Activated CD4-positive, alpha-beta T cell treated with anti-CD3 and anti-CD28 coated beads for 4 hours (primary cell): ENCODE results near the gene FAM8A1.

ENCODE experiments used
- DNase-seq, 2 donors: peaks; one replicate each; pipeline ENCODE4 v3.0.0-alpha.2; 2020

Gene FAM8A1

DNA sequence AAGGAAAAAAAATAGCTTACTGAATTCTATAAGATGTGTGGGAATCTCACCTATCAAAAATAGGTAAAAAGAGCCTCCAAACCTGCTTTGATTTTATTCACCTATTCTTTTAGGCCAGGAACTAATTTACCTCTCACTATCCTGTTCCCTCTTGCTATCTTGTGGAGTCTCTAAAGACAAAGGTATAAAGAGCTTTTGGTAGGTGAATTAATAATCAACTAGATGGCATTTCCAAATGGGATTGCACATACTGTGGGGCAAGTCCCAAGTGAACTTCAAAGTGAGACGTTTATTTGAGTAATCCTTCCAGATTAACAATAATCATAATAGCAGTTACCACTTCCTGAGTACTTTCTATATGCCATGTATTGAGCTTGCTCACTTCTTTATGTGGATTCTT lies 2.8 kb downstream of the FAM8A1 start:
- no peak for DNase-seq

DNA sequence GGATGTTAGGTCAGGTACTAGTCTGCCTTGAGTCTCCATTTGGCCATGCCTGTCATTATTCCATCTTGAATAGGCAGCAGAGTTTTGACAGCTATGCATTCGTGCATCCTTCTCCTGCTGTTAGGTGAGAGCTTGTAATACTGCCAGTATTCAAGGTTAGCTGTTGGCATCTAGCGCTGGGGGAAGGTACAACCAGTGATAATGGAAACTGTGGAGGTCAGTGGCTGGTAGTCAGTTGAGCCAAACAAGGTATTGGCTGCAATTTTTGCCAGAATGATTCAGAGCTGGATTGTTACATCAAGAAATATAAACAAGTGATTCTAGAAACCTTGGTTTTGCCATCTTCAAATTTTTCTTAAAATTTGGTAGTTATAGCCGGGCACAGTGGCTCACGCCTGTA lies 6.5 kb downstream of the FAM8A1 start:
- DNase-seq = no peak

DNA sequence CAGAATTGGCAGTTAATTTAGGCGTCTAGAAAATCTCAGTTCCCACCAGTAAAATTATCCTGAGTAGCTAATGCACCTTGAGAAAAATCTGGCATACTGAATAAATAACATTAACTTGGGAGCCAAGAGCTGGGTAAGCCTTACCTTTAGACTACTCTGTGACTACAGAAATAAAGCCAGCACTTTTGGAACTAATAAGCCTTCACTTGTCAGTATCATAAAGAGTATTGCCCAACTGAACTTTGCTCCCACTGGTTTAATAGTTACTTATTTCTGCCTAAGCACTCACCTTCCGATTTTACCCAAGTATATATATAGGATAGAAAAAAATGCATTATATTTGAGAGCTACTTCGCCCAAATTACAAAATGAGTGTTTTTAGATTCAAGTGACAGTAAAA lies 10.7 kb downstream of the FAM8A1 start:
- DNase-seq = no peak

DNA sequence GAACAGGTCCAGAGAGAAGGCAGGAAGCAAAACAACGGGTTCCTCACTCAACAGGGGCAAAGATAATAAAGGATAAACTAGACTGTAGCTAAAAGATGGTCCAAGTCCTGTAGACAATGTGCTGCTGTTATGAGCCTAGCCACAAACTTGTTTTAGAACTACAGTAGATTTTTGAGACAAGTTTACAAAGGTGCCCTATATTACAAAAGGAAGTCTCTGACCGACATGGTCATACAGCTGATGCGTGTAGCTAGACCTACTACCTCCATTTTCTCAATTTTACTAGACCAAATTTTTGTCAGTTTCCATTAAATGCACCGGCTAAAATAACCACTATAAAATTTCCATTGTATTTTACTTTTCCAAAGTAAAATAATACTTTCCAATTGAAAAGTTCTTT lies 11.9 kb downstream of the FAM8A1 start:
- no peak for DNase-seq

DNA sequence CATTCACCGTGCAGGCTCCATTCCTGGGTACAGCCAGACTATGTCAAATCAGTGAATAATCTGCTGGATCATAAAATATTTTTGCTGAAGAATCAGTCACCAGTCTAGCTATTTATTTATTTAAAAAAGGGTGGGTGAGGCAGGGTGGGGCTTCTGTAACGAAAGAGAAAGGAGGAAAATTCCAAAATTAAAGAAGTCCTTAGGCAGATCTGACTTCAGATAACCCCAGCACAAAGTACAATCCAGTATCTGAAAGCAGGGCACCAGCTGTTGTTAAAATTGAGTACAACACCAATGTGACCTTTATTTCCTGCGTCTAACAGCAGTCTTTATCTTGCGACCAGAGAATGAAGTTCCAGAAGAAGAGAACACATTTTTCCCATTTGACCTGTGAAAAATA lies 15.7 kb downstream of the FAM8A1 start:
- DNase-seq = no peak

DNA sequence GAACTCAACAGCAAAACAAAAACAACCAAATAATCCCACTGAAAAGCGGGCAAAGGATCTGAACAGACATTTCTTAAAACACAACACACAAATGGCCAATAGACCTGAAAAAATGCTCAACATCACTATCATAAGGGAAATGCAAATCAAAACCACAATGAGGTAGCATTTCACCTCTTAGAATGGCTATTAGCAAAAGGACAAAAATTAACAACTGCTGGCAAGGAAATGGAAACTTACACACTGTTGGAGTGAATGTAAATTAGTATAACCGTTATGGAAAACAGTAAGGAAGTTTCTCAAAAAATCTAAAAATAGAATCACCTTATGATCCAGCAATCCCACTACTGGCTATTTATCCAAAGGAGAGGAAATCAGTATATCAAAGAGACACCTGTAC lies 20.9 kb downstream of the FAM8A1 start:
- no peak for DNase-seq

DNA sequence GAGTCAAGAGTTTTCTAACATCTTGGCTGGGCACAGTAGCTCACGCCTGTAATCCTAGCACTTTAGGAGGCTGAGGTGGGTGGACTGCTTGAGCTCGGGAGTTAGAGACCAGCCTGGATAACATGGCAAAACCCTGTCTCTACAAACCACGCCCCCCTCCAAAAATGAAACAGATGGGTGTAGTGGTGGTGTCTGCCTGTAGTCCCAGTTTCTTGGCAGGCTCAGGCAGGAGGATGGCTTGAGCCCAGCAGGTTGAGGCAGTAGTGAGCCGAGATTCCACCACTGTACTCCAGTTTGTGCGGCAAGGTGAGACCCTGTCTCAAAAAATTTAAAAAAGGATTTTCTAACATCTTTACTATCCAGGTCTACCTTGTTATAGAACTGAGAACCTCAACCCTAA lies 22.0 kb downstream of the FAM8A1 start:
- DNase-seq = no peak

DNA sequence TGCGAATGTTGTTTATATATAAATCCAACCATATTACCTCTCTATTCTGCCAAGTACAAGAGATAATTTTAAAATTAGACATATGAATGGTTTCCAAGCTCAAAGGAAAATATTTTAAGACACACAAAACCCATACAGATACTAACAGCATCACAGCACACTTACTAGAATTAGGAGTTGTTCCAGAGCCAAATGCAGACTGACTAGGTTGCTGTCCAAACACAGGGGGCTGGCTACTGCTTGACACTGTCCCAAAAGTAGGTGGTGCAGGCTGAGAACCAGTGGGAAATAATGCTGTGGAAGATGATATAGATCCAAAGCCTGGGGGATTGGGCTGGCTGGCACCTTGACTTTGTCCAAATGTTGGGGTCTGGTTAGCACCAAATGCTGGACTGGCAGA lies 24.3 kb downstream of the FAM8A1 start:
- DNase-seq = no peak

DNA sequence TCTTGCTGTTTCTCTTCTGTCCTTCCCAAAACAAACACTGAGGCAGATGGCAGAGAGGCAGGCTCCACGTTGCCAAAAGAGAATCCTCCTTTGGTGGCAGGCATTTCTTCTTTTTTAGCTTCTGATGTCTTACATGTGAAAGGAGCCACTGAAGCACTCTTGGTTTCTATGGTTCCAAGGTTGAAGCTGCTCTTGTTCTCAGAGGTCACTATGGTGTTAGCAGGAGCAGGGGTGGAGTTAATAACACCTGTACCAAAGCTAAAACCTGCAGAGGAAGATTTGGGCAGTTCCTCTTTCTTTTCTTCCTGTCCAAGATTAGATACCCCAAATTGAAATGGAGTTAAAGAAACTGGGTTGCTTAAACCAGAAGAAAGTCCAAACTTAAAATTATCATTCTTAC lies 28.8 kb downstream of the FAM8A1 start:
- no peak for DNase-seq

DNA sequence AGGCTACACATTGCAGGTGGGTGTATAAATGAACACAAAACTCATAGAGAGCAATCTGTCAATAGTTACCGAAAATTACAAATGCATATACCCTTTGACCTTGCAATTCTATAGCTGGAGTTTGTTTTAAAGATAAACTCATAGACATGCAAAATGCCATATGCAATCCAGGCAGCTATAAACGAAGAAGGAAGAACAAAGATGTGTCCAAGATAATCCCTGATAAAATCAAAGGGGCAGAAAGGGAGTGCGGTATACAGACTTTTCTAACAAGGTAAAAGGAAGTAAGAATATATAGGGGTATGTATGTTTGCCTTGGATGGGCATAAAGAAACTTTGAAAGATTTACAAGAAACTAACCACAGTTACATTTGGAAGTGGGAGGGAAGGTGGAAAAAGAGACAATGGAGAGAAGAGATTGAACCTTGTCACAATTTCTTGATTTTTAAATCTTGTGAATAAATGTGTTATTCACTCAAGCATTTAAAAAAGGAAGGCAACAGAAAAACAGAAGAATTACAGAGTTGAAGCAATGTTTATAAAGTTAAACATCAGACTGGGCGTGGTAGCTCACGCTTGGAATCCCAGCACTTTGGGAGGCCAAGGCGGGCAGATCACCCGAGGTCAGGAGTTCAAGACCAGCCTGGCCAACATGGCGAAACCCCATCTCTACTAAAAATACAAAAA lies 29.9 kb downstream of the FAM8A1 start:
- no peak for DNase-seq

DNA sequence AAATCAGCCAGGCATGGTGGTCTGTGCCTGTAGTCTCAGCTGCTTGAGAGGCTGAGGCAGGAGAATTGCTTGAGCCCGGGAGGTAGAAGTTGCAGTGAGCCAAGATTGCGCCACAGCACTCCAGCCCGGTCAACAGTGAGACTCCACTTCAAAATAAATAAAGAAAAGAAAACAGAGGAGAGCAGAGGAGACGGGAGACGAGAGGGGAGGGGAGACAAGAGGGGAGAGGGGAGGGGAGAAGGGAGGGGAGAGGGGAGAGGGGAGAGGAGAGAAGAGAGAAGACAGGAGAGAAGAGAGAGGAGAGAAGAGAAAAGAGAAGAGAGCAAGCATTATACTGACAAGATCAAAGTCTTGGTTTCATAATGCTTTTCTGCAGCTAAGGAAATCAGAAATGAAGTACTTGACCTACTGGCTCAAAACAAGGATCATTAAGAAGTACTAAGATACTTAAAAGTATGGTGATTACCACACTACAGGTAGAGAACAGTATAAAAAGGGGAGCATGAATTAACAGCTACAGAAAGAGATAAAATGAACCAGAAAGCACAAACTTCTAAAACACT lies 30.5 kb downstream of the FAM8A1 start:
- DNase-seq = no peak

DNA sequence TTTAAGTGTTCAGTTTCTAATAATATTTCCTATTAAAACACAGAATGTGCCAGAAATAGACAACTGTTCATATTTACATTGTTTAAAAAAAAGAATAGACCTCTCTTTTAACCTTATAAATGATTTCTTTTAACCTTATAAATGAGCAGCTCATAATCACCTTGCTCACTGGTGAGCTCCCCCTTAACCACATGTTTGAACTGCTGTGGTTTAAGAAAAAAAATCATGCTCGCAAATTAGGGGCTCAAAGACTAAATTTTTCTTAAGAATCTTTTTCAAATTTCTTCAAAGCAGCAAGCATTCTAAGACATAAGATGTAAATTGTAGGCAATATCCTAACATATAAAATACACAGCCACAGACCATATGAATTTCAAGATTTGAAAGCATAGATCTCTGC lies 32.8 kb downstream of the FAM8A1 start:
- DNase-seq = no peak

DNA sequence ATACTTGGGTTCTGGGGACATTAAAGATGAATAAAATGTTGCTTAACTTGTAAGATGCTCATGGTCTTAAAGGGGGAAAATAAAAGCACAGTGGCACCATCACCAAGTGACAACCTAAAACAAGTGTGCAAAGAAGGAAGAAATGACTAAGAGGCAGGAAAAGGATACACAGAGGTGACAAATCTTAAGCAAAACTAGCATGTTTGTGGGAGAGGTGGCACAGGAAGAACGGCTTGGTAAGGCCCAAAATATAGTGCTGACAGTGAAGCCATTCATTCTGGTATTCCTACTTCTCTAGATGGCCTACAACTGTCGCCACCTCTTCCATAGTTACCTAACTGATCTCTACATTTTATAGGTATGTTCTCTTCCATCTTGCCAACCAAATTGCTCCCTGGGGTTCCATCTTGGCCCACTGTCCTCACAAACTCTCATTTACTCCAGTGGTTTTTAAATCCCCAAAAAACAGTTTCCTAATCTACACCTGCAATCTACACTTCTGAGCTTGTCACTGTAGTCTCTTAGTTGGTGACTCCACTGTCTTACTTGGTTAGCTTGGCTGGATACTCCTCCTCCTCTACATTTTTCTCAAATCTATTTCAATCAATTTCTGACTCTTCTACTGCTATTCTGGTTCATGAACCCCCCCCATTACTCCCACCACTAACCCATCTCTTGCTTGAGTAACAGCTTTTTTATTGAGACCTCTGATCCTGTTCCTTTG lies 33.5 kb downstream of the FAM8A1 start:
- DNase-seq = peak in 1 of 2 donors; percentile 4

DNA sequence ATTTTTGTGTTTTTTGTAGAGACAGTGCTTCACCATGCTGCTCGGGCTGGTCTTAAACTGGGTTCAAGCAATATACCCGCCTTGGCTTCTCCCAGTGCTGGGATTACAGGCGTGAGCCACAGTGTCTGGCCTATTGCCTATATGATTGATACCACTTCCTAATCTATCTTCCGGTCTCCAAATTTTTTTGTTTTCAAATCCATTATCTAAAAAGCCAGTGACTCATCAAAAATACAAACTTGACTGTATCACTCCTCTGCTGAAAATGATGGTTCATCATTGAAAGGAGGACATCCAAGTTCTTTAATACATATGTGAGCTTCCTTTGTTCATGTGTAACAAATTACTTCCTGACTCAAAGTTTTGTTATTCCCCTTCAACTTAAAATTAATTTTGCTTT lies 35.5 kb downstream of the FAM8A1 start:
- no peak for DNase-seq

DNA sequence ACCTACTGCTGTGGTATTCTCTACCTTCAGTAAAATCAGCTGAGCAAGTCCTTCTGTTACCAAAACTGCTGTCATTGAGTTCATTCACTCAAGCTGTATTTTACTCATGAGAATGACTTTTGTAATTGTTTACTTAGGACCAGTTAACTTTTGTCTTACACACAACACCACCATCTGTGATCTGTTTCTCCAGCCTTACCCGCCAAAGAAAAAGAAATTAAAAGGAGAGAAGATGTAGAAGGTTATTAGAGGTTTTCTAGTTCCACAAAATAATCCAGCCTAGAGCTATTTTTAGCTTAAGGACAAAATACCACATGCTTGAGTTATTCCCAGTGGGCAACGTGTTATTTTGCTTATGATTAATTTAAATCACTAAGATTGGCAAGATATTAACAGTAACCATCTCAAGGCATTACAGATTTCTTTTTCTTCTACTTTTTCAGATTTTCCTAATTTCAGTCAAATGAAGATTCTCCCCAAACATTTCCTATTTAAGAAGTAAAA lies 38.2 kb downstream of the FAM8A1 start:
- DNase-seq = no peak

DNA sequence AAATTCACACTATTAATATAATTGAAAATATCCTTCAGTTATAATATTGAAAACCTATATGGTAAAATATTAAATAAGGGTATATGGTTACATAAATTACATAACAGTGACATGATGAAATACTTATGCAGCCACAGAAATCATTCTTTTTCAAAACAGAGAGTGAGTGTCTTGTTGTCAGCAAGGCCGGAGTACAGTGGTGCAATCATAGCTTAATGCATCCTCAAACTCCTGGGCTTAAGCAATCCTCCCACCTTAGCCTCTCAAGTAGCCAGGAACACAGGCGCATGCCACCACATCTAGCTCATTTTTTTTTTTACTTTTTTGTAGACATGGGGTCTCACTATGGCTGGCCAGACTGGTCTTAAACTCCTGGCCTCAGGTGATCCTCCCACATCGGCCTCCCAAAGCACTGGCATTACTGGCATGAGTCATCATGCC lies 40.4 kb downstream of the FAM8A1 start:
- DNase-seq = no peak

DNA sequence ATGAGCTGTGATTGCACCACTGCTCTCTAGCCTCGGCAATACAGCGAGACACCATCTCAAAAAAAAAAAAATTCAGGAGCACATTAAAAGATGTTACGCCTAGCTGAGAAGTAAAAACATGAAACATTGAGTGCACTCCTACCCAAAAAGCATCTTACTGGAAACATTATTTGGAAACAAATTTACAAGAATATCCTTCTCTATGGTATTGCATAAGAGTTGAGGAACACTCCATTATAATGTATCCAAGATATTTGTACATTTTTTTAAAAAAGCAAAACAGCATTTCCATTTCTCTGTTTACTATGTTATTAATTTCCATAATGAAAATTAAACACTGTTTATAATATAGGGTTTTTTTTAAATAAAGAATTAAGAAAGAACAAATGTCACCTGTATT lies 48.6 kb downstream of the FAM8A1 start:
- no peak for DNase-seq

DNA sequence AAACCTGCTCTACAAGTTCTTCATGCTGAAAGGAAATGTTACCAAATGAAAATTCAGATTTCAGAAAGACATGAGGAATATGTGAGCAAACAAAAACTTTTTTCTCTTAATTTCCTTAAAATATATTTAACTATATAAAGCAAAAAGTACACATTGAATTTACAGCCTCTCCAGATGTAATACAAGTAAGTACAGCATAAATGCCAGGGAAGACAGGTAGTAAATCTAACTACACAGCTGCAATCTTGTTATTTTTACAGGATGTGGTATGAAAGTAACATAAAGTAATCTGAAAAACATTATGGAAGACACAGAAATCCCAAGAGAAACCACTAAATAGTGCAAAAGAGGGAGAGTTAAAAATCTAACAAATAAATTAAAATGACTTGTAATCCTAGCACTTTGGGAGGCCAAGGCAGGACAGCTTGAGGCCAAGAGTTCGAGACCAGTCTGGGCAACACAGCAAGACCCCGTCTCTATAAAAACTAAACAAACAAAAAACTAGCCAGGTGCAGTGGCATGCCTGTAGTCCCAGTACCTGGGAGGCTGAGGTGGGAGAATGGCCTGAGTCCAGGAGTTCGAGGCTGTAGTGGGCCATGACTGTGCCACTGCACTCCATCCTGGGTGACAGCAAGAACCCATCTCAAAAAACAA lies 50.7 kb downstream of the FAM8A1 start:
- no peak for DNase-seq

DNA sequence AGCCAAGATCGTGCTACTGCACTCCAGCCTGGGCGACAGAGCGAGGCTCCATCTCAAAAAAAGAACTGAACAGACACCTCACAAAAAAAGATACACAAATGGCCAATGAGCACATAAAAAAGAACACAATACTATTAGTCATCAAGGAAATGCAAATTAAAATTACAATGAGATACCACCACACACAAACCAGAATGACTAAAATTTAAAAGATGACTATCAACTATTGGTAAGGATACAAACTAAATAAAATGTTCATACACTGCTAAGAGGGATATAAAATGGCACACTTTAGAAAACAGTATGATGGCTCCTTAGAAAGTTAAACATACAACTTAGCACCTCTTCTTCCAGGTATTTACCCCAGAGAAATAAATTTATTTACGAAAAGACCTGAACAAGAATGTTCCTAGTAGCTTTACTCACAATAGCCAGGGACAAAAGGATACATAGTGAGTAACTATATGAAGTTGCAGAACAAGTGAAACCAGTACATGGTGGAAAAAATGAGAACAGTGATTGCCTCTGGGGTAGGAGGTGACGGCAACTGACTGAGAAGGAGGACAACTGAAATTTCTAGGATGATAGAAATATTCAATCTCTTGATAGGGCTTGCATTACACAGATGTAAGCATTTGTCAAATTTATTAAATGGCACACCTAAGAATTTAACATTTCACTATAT lies 53.2 kb downstream of the FAM8A1 start:
- no peak for DNase-seq

DNA sequence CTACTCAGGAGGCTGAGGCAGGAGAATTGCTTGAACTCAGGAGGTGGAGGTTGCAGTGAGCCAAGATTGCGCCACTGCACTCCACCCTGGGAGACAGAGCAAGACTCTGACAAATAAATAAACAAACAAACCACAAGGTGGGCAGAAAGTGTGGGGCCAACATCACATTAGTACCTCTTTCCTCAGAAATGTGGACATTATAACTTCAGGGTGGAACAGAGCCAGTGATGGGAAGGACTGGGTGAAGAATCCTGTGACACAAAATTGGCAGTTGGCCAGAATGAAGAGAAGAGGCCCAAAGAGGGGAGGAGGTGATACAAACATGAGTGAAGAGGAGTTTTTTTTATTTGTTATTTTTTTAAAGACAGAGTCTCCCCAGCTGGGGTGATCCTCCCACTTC lies 56.0 kb downstream of the FAM8A1 start:
- no peak for DNase-seq

DNA sequence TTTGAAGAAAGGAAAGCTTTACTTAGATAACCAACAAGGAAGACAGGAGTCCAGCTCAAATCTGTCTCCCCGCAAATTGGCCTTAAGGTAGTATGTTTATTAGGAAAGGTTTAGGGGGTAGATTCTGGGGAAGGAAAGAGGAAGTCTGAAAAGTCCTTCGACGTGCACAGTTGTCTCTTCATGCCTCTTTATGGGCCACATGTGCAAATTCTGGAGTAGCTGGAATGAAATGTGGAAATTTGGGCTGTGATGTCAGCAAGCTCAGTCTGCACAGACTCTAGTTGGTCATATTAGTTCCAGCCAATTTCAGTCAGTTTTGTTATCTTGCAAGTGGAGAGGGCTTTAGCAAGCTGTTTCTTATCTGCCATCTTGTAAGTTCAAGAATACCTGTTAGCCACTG lies 56.5 kb downstream of the FAM8A1 start:
- no peak for DNase-seq
